NCI-H2196 treated with DMSO at 0.1 percent for 48 hours (cell line): Measurements from ENCODE around the gene NUFIP1.
"Not testable (repeated sequence)": the region's sequence is repeated elsewhere in the genome, so short reads cannot be mapped to it uniquely, and the experiment has no call there.

Experiments used
- DNase-seq: peaks from one replicate; lab custom pipeline; 2025; ENCODE audit not compliant: unreplicated experiment; lab: John Stamatoyannopoulos, UW

NUFIP1 gene

GRCh38 chr13:44989071-44989889 lies at the start of gene NUFIP1, which contains the start of gene GPALPP1:
TSS of gene NUFIP1 (minus strand) at chr13:44989471. CDS start at chr13:44989436, 35 bp downstream.
TSS of gene GPALPP1 (plus strand) at chr13:44989538. CDS start at chr13:44989655, 117 bp downstream.
- peak; percentile 60 for DNase-seq

DNA sequence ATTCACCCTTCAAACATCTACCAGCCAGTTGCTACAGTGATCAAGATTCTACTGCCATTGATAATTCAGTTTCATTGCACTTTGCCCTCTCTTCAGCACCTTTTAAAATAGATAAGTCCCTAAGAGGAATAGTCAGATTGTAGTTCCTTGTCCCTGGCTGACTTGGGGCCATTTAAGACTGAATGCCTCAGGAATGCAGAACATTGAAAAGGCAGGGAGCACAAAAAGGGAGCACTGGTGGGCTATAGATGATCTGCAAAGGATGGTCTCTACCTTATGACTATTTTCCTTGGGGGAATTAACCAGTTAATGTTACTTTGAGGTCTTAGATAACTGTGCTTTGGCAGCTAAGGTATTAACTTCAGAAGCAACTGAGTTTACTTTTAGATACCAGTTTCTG lies 46.9 kb upstream of the NUFIP1 start:
- no peak for DNase-seq

GRCh38 chr13:45034342-45034741 lies 45.1 kb upstream of the NUFIP1 start:
- DNase-seq, result no peak

- DNase-seq, result no peak
Observed at GRCh38 chr13:45024847-45025246, 35.6 kb upstream of the NUFIP1 start.

- no peak for DNase-seq
Observed at GRCh38 chr13:45021250-45021649, 32.0 kb upstream of the NUFIP1 start.

DNA sequence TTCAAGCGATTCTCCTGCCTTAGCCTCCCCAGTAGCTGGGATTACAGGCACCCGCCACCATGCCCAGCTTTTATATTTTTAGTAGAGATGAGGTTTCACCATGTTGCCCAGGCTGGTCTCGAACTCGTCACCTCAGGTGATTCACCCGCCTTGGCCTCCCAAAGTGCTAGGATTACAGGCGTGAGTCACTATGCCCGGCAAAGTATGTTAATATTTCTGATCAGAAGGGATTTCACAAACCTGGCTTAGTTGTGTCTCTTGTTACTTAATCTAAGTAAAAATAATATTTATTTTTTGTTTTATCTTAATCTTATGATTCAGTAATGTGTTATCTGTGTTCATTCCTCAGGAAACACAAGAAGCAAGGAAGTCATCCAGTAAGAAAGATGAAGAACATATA lies 30.7 kb upstream of the NUFIP1 start:
- DNase-seq, result not testable (repeated sequence)

DNA sequence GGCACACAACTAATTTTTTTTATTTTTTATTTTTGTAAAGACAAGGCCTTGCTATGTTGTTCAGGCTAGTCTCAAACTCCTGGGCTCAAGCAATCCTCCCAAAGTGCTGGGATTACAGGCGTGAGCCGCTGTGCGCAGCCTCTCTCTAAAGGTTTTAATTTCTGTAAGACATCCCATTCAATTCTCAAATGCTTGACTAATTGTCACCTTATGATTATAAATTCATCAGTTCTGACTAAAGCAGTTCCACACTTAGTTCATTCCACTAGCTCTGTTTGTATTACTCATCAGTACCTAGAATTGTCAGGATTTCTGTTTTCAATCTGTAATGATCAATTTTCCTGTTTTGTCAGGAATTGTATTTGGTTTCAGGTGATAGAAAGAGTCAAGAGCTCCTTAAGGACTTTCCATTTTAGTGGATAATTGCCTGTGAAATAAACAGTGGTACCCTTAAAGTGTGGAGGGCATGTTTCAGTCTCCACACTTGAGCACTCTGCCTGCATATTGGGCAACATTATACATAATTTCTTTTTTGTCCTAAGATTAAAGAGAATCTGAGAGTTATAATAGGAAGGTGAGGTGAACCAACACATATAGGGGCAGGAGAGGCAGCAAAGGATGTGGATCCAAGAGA lies 27.6 kb upstream of the NUFIP1 start:
- DNase-seq, result no peak

GRCh38 chr13:45015300-45015699 lies 26.0 kb upstream of the NUFIP1 start:
- no peak for DNase-seq

GRCh38 chr13:45011198-45011597 lies 21.9 kb upstream of the NUFIP1 start:
- DNase-seq, result no peak

- DNase-seq, result no peak
Observed at GRCh38 chr13:45007823-45008222, 18.6 kb upstream of the NUFIP1 start.

GRCh38 chr13:45007225-45007624 lies 18.0 kb upstream of the NUFIP1 start:
- DNase-seq, result no peak

DNA sequence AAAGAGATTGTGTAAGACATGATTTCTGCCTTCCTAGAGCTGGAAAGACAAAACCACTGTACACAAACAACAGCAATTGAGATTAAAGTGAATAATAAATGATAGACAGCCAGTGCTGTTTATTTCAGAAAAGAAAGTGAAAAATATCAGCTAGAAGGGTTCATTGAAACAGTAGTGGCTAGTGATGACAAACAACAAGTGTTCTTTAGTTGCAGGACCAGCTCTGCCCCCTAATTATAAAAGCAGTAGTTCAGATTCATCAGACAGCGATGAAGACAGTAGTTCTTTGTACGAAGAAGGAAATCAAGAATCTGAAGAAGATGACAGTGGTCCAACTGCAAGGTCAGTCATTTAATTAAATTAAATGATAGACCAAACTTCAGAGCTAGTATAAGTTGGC lies 14.8 kb upstream of the NUFIP1 start:
- DNase-seq, result no peak

GRCh38 chr13:45003417-45003816 lies 14.1 kb upstream of the NUFIP1 start:
- no peak for DNase-seq

DNA sequence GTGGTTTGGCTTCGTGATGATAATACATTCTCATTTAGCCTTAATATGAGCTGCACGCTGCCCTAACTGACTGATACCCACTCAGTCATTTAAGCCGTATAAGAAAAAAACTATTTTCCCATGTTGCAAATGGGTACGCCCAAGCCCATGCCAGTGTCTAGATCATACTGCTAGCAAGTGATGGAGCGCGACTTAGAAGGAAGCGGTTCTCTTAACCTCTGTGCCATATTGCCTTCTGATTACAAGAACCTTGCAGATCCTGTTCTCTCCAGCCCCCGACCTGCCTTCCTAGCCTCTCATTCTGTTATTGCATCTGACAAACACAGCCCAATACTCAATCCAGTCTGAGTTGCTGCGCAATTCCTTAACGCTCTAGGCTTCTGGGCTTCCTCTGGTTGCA lies 670 bp upstream of the NUFIP1 start:
- no peak for DNase-seq

DNA sequence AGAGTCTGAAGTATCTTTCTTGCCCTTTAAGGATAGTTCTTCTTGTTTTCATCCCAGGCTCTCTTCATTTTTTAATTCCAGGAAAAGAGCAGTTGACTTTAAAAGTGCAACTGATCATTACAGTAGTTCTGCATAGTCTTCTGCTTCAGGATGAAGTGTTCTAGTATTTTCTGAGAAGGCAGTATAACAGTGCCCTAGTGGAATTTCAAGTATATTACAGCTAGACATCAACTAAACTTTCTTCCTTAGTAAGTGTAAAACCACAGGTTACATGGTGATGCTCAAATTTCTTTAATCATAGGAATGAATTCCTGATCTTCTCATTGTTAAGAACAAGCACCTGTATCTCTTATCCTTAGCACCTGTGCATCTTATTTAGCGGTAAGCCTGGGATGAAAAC lies 10.9 kb downstream of the NUFIP1 start:
- DNase-seq, result no peak

DNA sequence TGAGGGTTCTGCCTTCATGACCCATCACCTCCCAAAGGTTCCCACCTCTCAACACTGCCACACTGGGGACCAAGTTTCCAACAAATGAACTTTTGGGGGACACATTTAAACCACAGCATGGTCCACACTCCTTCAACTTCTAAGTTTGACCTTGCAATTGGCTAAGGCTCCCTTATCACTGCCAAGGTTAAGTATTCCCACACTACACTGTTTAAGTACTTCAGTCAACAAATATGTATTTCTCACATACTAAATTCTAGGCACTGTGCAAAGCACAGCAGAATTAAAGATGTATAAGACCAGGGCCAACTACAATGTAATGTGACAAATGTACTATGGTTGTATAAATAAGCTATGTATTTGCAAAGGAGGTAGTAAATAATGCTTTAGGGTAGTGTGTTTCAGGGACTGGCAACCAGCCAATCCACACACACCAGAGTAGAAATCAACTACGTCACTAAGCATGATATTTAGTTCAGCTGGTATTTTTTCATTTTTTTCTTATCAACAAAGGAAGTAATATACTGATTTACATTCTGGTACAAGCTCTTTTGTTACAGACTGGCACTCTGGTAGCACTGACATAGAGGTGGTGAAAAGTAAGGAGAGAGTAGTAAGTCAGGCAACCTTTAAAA lies 12.2 kb downstream of the NUFIP1 start:
- no peak for DNase-seq

GRCh38 chr13:44976196-44976595 lies 13.1 kb downstream of the NUFIP1 start:
- no peak for DNase-seq

- no peak for DNase-seq
Observed at GRCh38 chr13:44974056-44974793, 15.0 kb downstream of the NUFIP1 start.

GRCh38 chr13:44972956-44973581 lies 16.2 kb downstream of the NUFIP1 start:
- no peak for DNase-seq

DNA sequence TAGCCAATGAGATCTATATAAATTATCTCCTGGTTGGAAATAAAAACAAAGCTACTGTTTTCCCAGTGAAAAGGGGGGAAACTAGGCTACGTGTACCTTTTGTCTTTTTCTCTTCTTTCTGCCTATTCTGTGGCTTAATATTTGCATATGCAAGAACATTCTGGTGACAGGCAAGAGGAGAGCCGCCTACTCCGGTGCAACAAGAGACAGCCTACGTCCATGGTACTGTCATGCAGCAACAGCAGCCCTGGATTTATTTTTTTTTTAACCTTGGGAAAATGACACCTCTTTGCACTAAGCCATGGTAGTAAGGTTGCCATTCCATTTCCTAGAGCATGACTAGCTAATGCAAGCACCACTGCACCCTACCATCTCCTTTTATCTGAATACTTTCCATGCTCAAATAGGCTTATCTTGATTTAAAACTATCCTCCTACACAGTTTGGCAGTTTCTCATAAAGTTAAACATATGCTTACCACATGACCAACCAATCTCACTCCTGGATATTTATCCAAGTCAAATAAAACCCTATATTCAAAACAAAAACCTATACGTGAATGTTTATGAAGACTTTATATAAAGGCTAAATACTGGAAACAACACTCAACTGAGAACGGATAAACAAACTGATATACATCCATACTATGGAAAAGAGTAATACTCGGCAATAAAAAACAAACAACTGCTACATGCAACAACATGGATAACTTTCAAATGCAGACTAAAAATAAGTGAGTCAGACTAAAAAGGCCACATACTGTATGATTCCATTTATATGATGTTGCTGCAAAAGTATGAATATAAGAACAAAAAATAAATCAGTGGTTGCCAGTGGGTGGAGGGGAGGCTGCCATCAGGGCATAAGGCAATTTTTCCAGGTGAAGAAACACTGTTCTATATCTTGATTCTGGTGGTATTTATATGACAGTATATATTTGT lies 17.3 kb downstream of the NUFIP1 start:
- DNase-seq, result no peak
